CD4-positive, alpha-beta T cell treated with Interleukin-17A for 1 hour (primary cell): Measurements from ENCODE around the gene COX4I2.

Experiments
- DNase-seq: peaks from one replicate; pipeline ENCODE4 v3.0.0-alpha.2; 2020

The COX4I2 gene

GRCh38 chr20:31678389-31679356 lies 41.0 kb downstream of the COX4I2 start:
- DNase-seq: no peak

- no peak for DNase-seq
Observed at GRCh38 chr20:31679357-31680285, 41.9 kb downstream of the COX4I2 start.

GRCh38 chr20:31680286-31681127 lies 42.8 kb downstream of the COX4I2 start:
- no peak for DNase-seq

GRCh38 chr20:31681128-31681727 lies 43.5 kb downstream of the COX4I2 start:
- DNase-seq: no peak

GRCh38 chr20:31681769-31682168 lies 44.1 kb downstream of the COX4I2 start:
- no peak for DNase-seq

GRCh38 chr20:31682352-31682751 lies 44.6 kb downstream of the COX4I2 start:
- no peak for DNase-seq

GRCh38 chr20:31682927-31683326 lies 45.2 kb downstream of the COX4I2 start:
- no peak for DNase-seq

GRCh38 chr20:31684153-31685015 lies 46.7 kb downstream of the COX4I2 start:
- DNase-seq: peak; percentile 43

- DNase-seq: no peak
Observed at GRCh38 chr20:31685853-31686643, 48.3 kb downstream of the COX4I2 start.

GRCh38 chr20:31687777-31688176 lies 50.1 kb downstream of the COX4I2 start:
- DNase-seq: no peak

- no peak for DNase-seq
Observed at GRCh38 chr20:31689141-31689540, 51.4 kb downstream of the COX4I2 start.

GRCh38 chr20:31690124-31690666 lies 52.5 kb downstream of the COX4I2 start:
- DNase-seq: no peak

GRCh38 chr20:31691646-31692275 lies 54.0 kb downstream of the COX4I2 start:
- DNase-seq: no peak

- no peak for DNase-seq
Observed at GRCh38 chr20:31693402-31693801, 55.7 kb downstream of the COX4I2 start.

GRCh38 chr20:31693987-31694661 lies 56.4 kb downstream of the COX4I2 start:
- DNase-seq: no peak
